NCI-H82 treated with DMSO at 0.1 percent for 48 hours (cell line): ENCODE results near the gene NHLRC2.

Source experiments
- DNase-seq: peaks from one replicate; lab custom pipeline; 2025; ENCODE audit not compliant: unreplicated experiment; lab: John Stamatoyannopoulos, UW

Gene NHLRC2

GRCh38 chr10:113859261-113859660 is 4.8 kb downstream of the NHLRC2 start:
- no peak for DNase-seq

DNA sequence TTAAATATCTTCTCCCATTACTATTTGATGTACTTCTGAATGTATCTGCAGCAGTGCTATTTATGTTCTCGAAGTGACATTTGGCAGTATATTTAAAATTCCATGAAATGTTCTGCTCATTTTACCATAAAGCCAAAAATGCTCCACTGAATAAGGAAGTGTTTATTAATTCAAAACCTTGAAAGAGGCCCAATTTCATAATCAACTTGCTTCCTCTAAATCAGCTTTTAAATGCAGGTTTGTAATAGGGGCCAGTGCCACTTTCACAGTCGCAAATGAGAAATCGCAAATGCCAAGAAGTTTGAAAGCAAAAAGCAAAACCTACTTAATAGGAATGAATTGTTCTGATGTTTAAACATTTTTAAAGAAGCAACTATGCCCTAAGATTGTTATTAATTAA is 11.4 kb downstream of the NHLRC2 start:
- DNase-seq = no peak

GRCh38 chr10:113866551-113867394 is 12.3 kb downstream of the NHLRC2 start:
- DNase-seq = no peak

DNA sequence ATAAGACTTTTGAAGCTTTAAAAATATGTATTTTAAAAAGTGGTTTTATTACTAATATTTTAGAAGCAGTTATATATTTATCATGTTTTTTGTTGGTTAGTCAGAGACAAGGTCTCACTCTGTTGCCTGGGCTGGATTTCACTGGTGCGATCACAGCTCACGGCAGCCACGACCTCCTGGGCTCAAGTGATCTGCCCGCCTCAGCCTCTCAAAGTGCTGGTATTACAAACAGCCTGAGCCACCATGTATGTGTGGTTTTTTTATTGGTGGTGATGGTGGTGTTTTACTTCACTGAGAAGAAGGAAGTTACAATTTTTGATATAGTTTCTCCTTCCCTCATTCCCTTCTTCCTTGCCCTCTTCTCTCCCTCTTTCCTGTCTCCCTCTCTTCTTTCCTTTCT is 13.4 kb downstream of the NHLRC2 start:
- no peak for DNase-seq

GRCh38 chr10:113869789-113870188 is 15.3 kb downstream of the NHLRC2 start:
- DNase-seq = no peak

DNA sequence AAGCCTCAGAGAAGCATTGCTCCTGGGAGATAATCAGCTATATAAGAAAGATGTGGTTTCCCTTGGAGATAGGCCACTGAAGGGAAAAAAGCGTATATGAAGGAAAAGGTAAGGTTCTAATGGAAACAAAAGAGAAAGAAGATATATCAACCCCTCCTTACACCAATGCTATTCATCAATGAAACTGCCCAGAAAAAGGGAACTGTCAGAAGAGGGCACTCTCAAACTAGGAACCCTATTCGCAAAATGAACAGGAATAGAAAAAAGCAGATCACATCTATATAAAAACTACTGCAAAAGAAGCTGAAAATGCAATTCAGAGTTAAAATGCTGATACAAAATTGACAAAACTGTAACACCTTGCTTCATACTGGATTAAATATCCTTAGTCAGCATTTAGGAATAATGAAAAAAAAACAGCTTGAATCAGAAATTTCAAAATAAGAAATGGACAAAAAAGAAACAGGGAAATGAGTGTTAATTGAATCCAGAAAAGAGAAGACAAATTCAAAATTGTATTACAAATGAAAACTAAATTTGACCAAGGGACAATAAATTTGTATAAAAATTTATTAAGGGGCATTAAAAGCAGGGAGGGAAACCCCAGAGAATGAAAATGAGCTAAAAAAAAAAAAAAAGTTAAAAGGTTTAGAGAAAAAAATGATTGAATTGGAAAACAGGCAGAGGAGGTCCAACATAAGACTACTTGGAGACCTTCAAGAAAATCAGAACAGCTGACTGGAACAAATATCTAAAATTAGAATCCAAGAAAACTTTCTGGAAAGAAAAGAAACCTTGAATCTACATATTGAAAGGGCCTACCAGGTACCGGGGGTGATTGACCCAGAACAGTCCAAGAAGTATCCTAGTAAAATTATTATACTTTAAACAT is 17.9 kb downstream of the NHLRC2 start:
- no peak for DNase-seq

DNA sequence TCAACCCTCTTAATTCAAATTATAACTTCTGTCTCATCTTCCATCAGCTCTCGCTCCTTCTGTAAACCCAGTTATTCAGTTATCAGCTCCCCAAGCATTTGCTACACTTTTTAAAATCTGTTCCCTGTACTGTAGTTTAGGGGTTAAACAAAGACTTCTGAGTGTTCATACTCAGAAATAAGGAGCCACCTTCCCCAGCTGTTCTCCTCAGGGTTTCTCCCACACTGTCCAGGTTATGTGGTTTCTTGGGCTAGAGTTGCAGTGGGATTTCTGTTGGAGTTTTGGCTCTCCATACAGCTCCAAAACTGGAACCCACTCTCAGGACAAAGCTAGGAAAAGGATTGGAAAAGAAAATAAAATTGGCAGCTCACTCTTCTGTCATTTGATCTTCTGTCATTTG is 20.8 kb downstream of the NHLRC2 start:
- no peak for DNase-seq

GRCh38 chr10:113876461-113876860 is 22.0 kb downstream of the NHLRC2 start:
- no peak for DNase-seq

DNA sequence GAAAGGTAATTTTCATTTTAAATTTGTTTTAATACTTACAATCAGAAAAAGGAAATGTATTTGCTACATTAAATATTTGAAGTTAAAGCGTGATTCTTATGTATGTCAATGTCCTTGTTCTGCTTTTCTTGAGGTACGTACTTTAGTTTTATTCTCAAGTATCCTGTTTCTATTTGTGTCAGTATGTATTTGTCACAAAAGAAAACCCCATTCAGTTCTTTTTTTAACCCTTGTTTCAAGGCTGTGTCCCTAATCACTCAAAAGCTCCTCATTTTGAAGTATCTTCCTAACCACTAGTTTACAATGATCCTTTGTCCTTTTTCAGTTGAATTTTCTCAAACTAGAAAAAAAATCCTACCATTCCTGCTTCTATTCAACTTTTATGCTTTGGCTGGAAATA is 25.2 kb downstream of the NHLRC2 start:
- DNase-seq = no peak

DNA sequence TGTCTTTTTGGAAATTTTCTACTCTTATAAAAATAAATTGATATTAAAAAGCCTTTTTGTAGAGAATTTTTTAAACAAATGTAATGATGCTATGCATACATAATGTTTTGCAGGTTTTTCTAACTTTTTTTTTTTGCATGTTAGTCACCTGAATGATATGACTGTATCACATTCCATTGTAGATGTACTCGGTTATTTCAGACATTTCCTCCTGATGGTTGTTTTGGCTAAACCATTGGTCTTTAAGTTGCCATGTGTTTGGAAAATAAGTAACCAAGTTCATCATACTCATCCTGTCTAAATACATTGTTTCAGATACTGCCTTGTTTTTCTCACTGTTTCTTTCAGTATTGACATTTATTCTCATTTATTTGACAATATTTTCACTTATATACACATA is 25.8 kb downstream of the NHLRC2 start:
- no peak for DNase-seq

GRCh38 chr10:113882240-113882639 is 27.8 kb downstream of the NHLRC2 start:
- no peak for DNase-seq

- DNase-seq = no peak
Measured at GRCh38 chr10:113889911-113890310, 35.5 kb downstream of the NHLRC2 start.

DNA sequence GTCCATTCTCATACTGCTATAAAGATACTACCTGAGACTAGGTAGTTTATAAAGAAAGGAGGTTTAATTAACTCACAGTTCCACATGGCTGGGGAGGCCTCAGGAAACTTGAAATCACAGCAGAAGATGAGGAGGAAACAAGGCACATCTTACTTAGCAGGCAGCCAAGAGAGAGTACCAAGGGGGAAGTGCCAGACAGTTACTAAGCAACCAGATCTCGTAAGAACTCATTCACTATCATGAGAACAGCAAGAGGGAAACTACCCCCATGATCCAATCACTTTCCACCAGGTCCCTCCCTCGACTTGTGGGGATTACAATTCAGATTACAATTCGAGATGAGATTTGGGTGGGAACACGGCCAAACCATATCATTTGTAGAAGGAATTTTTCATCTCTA is 36.3 kb downstream of the NHLRC2 start:
- DNase-seq = no peak

GRCh38 chr10:113891476-113891875 is 37.0 kb downstream of the NHLRC2 start:
- no peak for DNase-seq

- no peak for DNase-seq
Measured at GRCh38 chr10:113893570-113893969, 39.1 kb downstream of the NHLRC2 start.

DNA sequence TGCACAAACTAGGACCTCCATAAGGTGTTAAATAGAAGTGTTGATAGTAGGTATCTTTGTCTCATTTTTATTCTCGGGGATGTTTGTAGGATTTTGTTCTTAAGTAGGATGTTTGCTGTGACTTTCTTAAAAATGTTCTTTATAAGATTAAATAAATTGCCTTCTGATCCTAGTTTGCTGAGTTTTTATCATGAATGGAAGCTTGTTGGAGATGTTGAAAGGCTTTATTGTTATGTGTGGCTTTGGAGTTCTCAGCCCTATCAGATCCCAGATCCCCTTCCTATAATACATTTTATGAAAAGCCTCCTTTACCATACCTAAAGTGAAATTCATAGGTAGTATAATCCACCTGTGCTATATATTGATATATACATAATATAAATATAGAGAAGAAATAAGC is 40.1 kb downstream of the NHLRC2 start:
- DNase-seq = no peak

- no peak for DNase-seq
Measured at GRCh38 chr10:113895018-113895417, 40.6 kb downstream of the NHLRC2 start.

GRCh38 chr10:113897693-113898618 is 43.5 kb downstream of the NHLRC2 start:
- no peak for DNase-seq

DNA sequence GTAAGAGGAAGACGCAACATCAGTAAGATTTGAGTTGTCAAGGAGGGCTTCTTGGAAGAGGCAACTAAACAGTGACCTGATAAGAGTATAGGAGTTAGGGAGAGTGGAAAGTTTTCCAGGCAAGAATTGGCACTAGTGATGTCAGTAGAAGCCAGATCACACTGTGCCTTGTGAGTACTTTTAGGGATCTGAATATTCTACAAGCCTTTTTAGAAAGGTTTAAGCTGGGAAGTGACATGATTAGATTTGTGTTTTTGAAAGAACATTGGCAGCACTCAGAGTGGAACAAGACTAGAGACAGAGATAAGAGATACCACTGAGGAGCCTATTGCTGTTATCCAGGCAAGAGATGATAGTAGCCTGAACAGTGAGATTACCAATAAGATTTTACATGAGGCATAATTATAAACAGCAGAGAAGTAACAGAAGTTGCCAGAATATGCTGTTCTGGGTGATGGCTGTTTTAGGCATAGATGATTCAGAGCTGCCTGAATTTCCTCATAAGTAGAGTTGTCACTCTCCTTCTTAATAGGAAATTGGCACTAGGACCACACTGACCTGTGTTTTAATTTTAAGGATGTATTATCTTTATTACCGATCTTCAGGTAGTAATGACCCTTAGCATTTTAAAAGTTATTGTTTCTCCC is 45.6 kb downstream of the NHLRC2 start:
- no peak for DNase-seq

DNA sequence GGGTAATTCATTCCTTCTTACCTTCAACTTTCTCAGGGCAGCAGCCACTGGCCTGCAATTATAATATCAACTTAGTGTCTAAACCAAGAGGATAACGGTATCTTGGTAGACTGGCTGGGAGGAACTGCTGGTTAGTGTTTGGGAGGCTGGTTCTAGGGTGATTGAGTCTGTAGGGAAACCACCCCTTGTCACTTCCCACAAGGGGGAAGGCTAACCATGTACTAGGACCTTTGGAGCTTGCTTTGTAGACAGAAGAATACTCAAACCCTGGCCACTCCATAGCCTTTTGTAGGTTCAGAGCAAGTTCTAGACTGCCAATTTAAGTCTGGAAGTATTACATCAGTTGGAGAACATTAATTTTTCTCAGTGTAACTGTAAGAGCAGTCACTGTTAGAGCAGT is 51.3 kb downstream of the NHLRC2 start:
- DNase-seq = no peak

DNA sequence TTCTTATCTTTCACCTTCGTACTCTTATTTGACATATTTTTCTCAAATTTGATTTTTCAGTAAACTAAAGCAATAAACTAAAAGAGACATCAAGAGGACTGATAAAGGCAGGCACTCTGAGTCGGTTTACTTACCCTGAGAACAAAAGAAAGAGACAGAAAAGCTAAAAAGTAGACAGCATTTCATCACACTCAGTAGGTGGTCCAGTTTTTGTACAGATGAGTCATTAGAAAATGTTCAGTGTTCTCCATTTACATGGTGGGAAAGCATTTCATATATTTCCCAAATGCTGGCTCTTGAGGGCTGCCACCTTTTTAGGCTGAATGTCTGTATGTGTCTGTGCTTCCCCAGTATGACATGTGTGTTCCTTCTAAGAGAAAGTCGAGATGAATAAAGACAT is 52.7 kb downstream of the NHLRC2 start:
- DNase-seq = no peak
